ENCODE measurements around the gene PHF14. TPM values are rescaled to one million over a fixed set of nuclear protein-coding genes. Genes with fewer than 3 reads are reported as not detected.

PHF14 gene
- total RNA-seq, 1 donor from 2014 or later, result 50.4 TPM

DNA sequence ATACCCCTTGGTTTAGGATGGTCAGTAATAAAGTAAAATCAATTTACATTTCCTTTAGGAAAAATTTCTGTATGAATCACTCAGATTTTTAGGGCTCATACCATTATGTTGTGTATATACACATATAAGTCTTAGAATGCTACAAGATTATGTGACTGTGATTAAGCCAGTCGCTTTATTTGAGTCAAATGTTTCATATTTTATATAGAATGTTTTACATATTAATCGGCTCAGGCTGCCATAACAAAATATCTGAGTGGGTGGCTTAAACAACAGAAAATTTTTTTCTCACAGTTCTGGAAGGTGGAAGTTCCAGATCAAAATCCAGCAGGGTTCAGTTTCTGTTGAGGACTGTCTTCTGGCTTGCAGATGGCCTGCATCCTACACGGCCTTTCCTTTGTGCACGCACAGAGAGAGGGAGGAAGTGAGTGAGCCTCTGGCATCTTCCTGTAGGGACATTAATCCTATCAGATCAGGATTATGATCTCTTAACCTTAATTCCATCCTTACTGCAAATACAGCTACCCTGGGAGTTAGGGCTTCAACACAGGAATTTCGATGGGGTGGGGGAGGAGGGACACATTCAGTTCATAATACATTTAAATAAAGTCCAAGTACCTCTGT, 198.0 kb downstream of the PHF14 start:
- no peaks in the 10 kb centered on the region for H3K27me3 Mint-ChIP-seq (ENCODE audit: unreplicated experiment)
- H3K27ac Mint-ChIP-seq (ENCODE audit: unreplicated experiment), result no peak overlapping the region
- no peak overlapping the region for H3K4me3 Mint-ChIP-seq (ENCODE audit: unreplicated experiment)
- DNase-seq (ENCODE audit: low spot score), result peak; percentile 13
- TF ChIP-seq, protein P1, sequence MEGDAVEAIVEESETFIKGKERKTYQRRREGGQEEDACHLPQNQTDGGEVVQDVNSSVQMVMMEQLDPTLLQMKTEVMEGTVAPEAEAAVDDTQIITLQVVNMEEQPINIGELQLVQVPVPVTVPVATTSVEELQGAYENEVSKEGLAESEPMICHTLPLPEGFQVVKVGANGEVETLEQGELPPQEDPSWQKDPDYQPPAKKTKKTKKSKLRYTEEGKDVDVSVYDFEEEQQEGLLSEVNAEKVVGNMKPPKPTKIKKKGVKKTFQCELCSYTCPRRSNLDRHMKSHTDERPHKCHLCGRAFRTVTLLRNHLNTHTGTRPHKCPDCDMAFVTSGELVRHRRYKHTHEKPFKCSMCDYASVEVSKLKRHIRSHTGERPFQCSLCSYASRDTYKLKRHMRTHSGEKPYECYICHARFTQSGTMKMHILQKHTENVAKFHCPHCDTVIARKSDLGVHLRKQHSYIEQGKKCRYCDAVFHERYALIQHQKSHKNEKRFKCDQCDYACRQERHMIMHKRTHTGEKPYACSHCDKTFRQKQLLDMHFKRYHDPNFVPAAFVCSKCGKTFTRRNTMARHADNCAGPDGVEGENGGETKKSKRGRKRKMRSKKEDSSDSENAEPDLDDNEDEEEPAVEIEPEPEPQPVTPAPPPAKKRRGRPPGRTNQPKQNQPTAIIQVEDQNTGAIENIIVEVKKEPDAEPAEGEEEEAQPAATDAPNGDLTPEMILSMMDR (IDR thresholded peaks at IDR 0.05; ENCODE audit: unreplicated experiment), result no peak
- peaks cover 11% of the 10 kb centered on the region for H3K4me1 Mint-ChIP-seq (ENCODE audit: unreplicated experiment)
- H3K36me3 Mint-ChIP-seq (ENCODE audit: low read depth, unreplicated experiment), result no peaks in the 10 kb centered on the region
- no peaks in the 10 kb centered on the region for H3K9me3 Mint-ChIP-seq (ENCODE audit: unreplicated experiment)

DNA sequence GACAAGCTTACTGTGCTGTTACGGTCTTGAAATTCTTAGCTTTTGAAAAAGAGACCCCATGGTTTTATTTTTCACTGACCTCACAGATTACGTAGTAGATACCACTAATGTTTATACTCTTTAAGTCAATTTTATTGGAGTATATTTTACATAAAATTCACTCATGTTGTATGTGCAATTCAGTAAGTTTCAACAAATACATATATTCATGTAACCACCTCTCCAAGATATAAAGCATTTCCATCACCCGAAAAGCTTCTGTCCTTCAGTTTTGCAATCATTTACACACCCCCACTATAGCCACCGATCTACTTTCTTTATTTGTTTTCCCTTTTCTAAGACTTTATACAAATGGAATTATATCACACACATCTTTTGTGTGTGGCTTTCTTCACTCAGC, 199.2 kb downstream of the PHF14 start:
- H3K4me3 Mint-ChIP-seq (ENCODE audit: unreplicated experiment), result no peak overlapping the region
- no peaks in the 10 kb centered on the region for H3K9me3 Mint-ChIP-seq (ENCODE audit: unreplicated experiment)
- H3K4me1 Mint-ChIP-seq (ENCODE audit: unreplicated experiment), result peaks cover 11% of the 10 kb centered on the region
- H3K27me3 Mint-ChIP-seq (ENCODE audit: unreplicated experiment), result no peaks in the 10 kb centered on the region
- H3K36me3 Mint-ChIP-seq (ENCODE audit: low read depth, unreplicated experiment), result no peaks in the 10 kb centered on the region
- TF ChIP-seq, protein P1 (IDR thresholded peaks at IDR 0.05; ENCODE audit: unreplicated experiment), result no peak
- DNase-seq (ENCODE audit: low spot score), result no peak
- no peak overlapping the region for H3K27ac Mint-ChIP-seq (ENCODE audit: unreplicated experiment)

DNA sequence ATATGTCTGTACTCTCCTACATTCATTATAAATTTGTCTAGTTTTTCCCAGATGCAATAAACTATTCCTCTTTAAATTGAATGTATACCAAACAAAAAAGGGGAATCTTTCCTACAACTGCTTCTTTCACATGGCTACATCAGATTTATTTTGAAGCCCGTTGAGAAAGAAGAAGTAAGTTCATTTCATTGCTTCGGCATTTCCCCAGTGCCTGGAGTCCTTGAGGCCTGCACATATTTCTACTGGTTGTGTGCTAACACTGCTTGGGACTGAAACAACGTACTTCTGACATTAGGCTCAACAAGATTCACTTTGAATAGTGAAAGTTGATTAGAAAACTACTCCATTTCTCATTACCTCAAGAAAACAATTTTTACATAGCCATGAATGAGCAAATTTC, 201.7 kb downstream of the PHF14 start:
- TF ChIP-seq, protein P1 (IDR thresholded peaks at IDR 0.05; ENCODE audit: unreplicated experiment), result no peak
- no peaks in the 10 kb centered on the region for H3K9me3 Mint-ChIP-seq (ENCODE audit: unreplicated experiment)
- H3K27ac Mint-ChIP-seq (ENCODE audit: unreplicated experiment), result no peak overlapping the region
- peaks cover 7% of the 10 kb centered on the region for H3K4me1 Mint-ChIP-seq (ENCODE audit: unreplicated experiment)
- no peaks in the 10 kb centered on the region for H3K27me3 Mint-ChIP-seq (ENCODE audit: unreplicated experiment)
- no peak for DNase-seq (ENCODE audit: low spot score)
- no peaks in the 10 kb centered on the region for H3K36me3 Mint-ChIP-seq (ENCODE audit: low read depth, unreplicated experiment)
- H3K4me3 Mint-ChIP-seq (ENCODE audit: unreplicated experiment), result no peak overlapping the region

DNA sequence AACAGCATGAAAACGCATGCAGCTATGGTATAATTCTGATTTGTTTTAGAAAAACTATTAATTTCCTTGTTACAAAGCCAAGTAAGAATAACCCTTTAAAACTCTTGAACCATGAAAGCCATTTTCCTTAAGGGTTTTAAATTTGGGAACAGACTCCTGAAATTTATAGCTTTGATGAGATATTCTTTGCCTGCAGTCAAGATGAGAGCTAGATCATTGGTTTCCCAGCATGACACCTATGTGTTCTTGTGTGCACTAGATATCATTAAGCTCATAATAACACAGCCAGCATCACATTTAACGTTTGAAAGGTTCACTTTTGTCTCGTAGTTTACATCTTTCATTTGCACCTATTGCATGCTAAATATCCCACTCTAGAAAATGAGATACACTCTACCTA, 202.2 kb downstream of the PHF14 start:
- Mint-ChIP-seq H3K36me3 (ENCODE audit: low read depth, unreplicated experiment) (no peaks in the 10 kb centered on the region), H3K9me3 (ENCODE audit: unreplicated experiment) (no peaks in the 10 kb centered on the region), H3K27ac (ENCODE audit: unreplicated experiment) (no peak overlapping the region), H3K4me3 (ENCODE audit: unreplicated experiment) (no peak overlapping the region), H3K27me3 (ENCODE audit: unreplicated experiment) (no peaks in the 10 kb centered on the region), H3K4me1 (ENCODE audit: unreplicated experiment) (peaks cover 6% of the 10 kb centered on the region)
- TF ChIP-seq, protein P1 (IDR thresholded peaks at IDR 0.05; ENCODE audit: unreplicated experiment), result no peak
- DNase-seq (ENCODE audit: low spot score), result no peak

DNA sequence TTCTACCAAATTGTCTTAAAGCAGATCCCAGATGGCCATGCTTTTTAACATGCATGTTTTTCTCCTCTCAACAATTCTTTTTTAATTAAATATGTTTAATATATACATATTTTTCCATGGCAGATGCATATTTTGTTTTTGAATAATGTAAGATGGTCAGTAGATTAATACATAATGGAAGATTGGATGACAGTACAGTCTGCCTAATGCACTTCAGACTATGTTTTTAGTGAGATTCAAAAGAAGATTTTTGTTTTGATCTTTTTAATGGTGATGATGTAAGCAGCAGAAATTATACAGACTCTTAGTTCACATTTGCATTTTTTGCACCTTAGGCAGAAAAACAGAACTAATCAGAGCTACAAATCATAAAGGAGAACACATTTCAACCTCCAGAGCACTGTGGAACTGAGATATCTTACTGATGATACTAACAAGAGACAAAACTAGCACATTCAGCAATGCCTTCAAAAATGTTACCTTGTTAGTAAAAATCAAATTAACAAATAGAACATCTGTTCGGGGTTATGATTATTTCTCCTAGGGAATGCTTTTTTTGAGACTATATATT, 203.4 kb downstream of the PHF14 start:
- no peaks in the 10 kb centered on the region for H3K9me3 Mint-ChIP-seq (ENCODE audit: unreplicated experiment)

More for the DNA sequence above, 203.4 kb downstream of the PHF14 start:
- TF ChIP-seq, protein P1 (IDR thresholded peaks at IDR 0.05; ENCODE audit: unreplicated experiment), result no peak
- H3K27ac Mint-ChIP-seq (ENCODE audit: unreplicated experiment), result no peak overlapping the region
- no peaks in the 10 kb centered on the region for H3K27me3 Mint-ChIP-seq (ENCODE audit: unreplicated experiment)
- H3K36me3 Mint-ChIP-seq (ENCODE audit: low read depth, unreplicated experiment), result no peaks in the 10 kb centered on the region
- H3K4me3 Mint-ChIP-seq (ENCODE audit: unreplicated experiment), result no peak overlapping the region
- H3K4me1 Mint-ChIP-seq (ENCODE audit: unreplicated experiment), result no peaks in the 10 kb centered on the region
- DNase-seq (ENCODE audit: low spot score), result no peak

Measured in endothelial cell (in vitro differentiated cells).